Suprapubic skin (tissue), 4 donors: Measurements from ENCODE around the gene WDR73. TPM values are rescaled to one million over a fixed set of nuclear protein-coding genes. Genes with fewer than 3 reads are reported as not detected.

Experiments used
- DNase-seq, 2 donors: peaks; one replicate each; pipeline ENCODE4 v3.0.0-alpha.2; 2019; ENCODE audit warnings: low spot score in 2 of 2
- H3K27ac ChIP-seq: fragments of 200-600 bp; sonication (generic); one replicate; pipeline ENCODE4 v1.5.1; 2019
- H3K27me3 ChIP-seq: fragments of 200-600 bp; sonication (generic); one replicate; pipeline ENCODE4 v1.5.1; 2019
- H3K36me3 ChIP-seq: fragments of 200-600 bp; sonication (generic); one replicate; pipeline ENCODE4 v1.5.1; 2019
- H3K4me1 ChIP-seq: fragments of 200-600 bp; sonication (generic); one replicate; pipeline ENCODE4 v1.5.1; 2019
- H3K4me3 ChIP-seq: fragments of 200-600 bp; sonication (generic); one replicate; pipeline ENCODE4 v1.5.1; 2019; ENCODE audit warnings: mild to moderate bottlenecking
- H3K9me3 ChIP-seq: fragments of 200-600 bp; sonication (generic); one replicate; pipeline ENCODE4 v1.5.1; 2019
- CTCF ChIP-seq, 2 donors: fragments of 200-600 bp in 1 of 2; fragments of 450-650 bp in 1 of 2; sonication (generic) in 1 of 2; IDR thresholded peaks; one replicate each; pipeline ENCODE4 v1.5.1; 2016 to 2019; ENCODE audit warnings: antibody characterized with exemption in 2 of 2, mild to moderate bottlenecking in 1 of 2, moderate library complexity in 1 of 2
- EP300 ChIP-seq: sonication (generic); formaldehyde crosslinking; IDR thresholded peaks from one replicate; pipeline ENCODE4 v1.6.1; 2017; ENCODE audit warnings: antibody characterized with exemption
- POLR2A ChIP-seq, 2 donors: fragments of 450-650 bp; IDR thresholded peaks; one replicate each; pipeline ENCODE4 v1.6.1; 2017; ENCODE audit warnings: antibody characterized with exemption in 2 of 2, mild to moderate bottlenecking in 2 of 2, moderate library complexity in 2 of 2
- POLR2AphosphoS5 ChIP-seq, 3 donors: sonication (generic); formaldehyde crosslinking; IDR thresholded peaks; one replicate each; pipeline ENCODE4 v1.6.1; 2017; ENCODE audit warnings: antibody characterized with exemption in 3 of 3
- WGBS: methylation state at CpG from one replicate; pipeline ENCODE4 v1.1.5; 2018; 5-methylcytosine and 5-hydroxymethylcytosine counted together
- total RNA-seq, 4 donors: library from RNA; depleted of rRNA; stranded (reverse); fragments of >200 nt; gene quantifications; one replicate each; pipeline ENCODE4 v1.1.0, GENCODE V29; 2016

The WDR73 gene
- total RNA-seq, 4 donors from 2014 or later = 16.0 to 39.9 (median 27.2) TPM

GRCh38 chr15:84624359-84624758 lies 29.7 kb downstream of the WDR73 start:
- peaks cover 10% of the 10 kb centered on the region for H3K9me3 ChIP-seq
- no peaks in the 10 kb centered on the region for H3K27me3 ChIP-seq
- H3K4me1 ChIP-seq = no peaks in the 10 kb centered on the region
- H3K27ac ChIP-seq = no peak overlapping the region
- H3K36me3 ChIP-seq = peaks cover 19% of the 10 kb centered on the region
- H3K4me3 ChIP-seq = no peak overlapping the region
- 95% methylated on average over 6 of the region's 7 CpGs for WGBS
- TF ChIP-seq POLR2AphosphoS5 (IDR thresholded peaks at IDR 0.05) = no peak
- no peak for TF ChIP-seq CTCF (IDR thresholded peaks at IDR 0.05)
- no peak for TF ChIP-seq EP300
- no peak for TF ChIP-seq POLR2A (IDR thresholded peaks at IDR 0.05)
- no peak for DNase-seq

- DNase-seq = no peak
- H3K36me3 ChIP-seq = peaks cover 19% of the 10 kb centered on the region
- WGBS = 99% methylated on average over 15 of the region's 17 CpGs
These were observed 32.6 kb downstream of the WDR73 start for GRCh38 chr15:84621358-84621979.

GRCh38 chr15:84620626-84621025 lies 33.5 kb downstream of the WDR73 start:
- DNase-seq = no peak
- H3K27me3 ChIP-seq = no peaks in the 10 kb centered on the region
- TF ChIP-seq POLR2AphosphoS5 (IDR thresholded peaks at IDR 0.05) (no peak), CTCF (IDR thresholded peaks at IDR 0.05) (no peak), POLR2A (IDR thresholded peaks at IDR 0.05) (no peak), EP300 (no peak)
- H3K27ac ChIP-seq = no peak overlapping the region
- WGBS = 96% methylated on average over 8 of the region's 8 CpGs
- peaks cover 19% of the 10 kb centered on the region for H3K36me3 ChIP-seq
- H3K4me1 ChIP-seq = no peaks in the 10 kb centered on the region
- no peak overlapping the region for H3K4me3 ChIP-seq
- H3K9me3 ChIP-seq = peaks cover 10% of the 10 kb centered on the region

More at GRCh38 chr15:84621358-84621979, 32.6 kb downstream of the WDR73 start:
- Histone ChIP-seq H3K4me3 (no peak overlapping the region), H3K27me3 (no peaks in the 10 kb centered on the region), H3K9me3 (peaks cover 10% of the 10 kb centered on the region), H3K4me1 (no peaks in the 10 kb centered on the region), H3K27ac (no peak overlapping the region)
- no peak for TF ChIP-seq POLR2AphosphoS5 (IDR thresholded peaks at IDR 0.05)
- TF ChIP-seq EP300 = no peak

GRCh38 chr15:84616235-84616634 lies 37.8 kb downstream of the WDR73 start:
- H3K9me3 ChIP-seq = peaks cover 6% of the 10 kb centered on the region
- no peak overlapping the region for H3K27ac ChIP-seq
- DNase-seq = peak in 1 of 2 donors; percentile 11
- TF ChIP-seq POLR2AphosphoS5 (IDR thresholded peaks at IDR 0.05) = no peak
- WGBS = 82% methylated on average over 3 of the region's 3 CpGs
- H3K4me3 ChIP-seq = no peak overlapping the region
- peaks cover 7% of the 10 kb centered on the region for H3K36me3 ChIP-seq
- H3K4me1 ChIP-seq = no peaks in the 10 kb centered on the region
- no peaks in the 10 kb centered on the region for H3K27me3 ChIP-seq

GRCh38 chr15:84611631-84612030 lies 42.5 kb downstream of the WDR73 start:
- Histone ChIP-seq H3K9me3 (no peaks in the 10 kb centered on the region), H3K4me1 (no peaks in the 10 kb centered on the region), H3K36me3 (peaks cover 10% of the 10 kb centered on the region), H3K4me3 (no peak overlapping the region), H3K27ac (no peak overlapping the region), H3K27me3 (no peaks in the 10 kb centered on the region)
- TF ChIP-seq POLR2A (IDR thresholded peaks at IDR 0.05) = no peak
- no peak for TF ChIP-seq POLR2AphosphoS5 (IDR thresholded peaks at IDR 0.05)
- TF ChIP-seq EP300 = no peak
- no peak for TF ChIP-seq CTCF (IDR thresholded peaks at IDR 0.05)
- DNase-seq = no peak
- WGBS = 95% methylated on average over 7 of the region's 7 CpGs

GRCh38 chr15:84609818-84610525 lies 44.1 kb downstream of the WDR73 start:
- H3K4me1 ChIP-seq = no peaks in the 10 kb centered on the region
- peaks cover 12% of the 10 kb centered on the region for H3K36me3 ChIP-seq
- WGBS = 91% methylated on average over 11 of the region's 11 CpGs
- H3K27ac ChIP-seq = no peak overlapping the region
- no peak for TF ChIP-seq EP300
- TF ChIP-seq CTCF (IDR thresholded peaks at IDR 0.05) = no peak
- no peak for TF ChIP-seq POLR2AphosphoS5 (IDR thresholded peaks at IDR 0.05)
- TF ChIP-seq POLR2A (IDR thresholded peaks at IDR 0.05) = no peak
- H3K4me3 ChIP-seq = no peak overlapping the region
- no peak for DNase-seq
- H3K9me3 ChIP-seq = no peaks in the 10 kb centered on the region
- no peaks in the 10 kb centered on the region for H3K27me3 ChIP-seq
